ENCODE measurements around the gene CGREF1.
A peak's percentile ranks its signal among the peaks of the same experiment; 100 is the strongest.

CGREF1 gene

GRCh38 chr2:27069961-27070618 is 48.8 kb downstream of the CGREF1 start:
- no peak for DNase-seq (ENCODE audit: low read depth)
- peak overlapping the region; percentile 99 for H3K4me3 ChIP-seq (ENCODE audit: low read length)
- TF ChIP-seq, protein P1, sequence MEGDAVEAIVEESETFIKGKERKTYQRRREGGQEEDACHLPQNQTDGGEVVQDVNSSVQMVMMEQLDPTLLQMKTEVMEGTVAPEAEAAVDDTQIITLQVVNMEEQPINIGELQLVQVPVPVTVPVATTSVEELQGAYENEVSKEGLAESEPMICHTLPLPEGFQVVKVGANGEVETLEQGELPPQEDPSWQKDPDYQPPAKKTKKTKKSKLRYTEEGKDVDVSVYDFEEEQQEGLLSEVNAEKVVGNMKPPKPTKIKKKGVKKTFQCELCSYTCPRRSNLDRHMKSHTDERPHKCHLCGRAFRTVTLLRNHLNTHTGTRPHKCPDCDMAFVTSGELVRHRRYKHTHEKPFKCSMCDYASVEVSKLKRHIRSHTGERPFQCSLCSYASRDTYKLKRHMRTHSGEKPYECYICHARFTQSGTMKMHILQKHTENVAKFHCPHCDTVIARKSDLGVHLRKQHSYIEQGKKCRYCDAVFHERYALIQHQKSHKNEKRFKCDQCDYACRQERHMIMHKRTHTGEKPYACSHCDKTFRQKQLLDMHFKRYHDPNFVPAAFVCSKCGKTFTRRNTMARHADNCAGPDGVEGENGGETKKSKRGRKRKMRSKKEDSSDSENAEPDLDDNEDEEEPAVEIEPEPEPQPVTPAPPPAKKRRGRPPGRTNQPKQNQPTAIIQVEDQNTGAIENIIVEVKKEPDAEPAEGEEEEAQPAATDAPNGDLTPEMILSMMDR (conservative IDR thresholded peaks at IDR 0.05; ENCODE audit: low read length), result no peak

DNA sequence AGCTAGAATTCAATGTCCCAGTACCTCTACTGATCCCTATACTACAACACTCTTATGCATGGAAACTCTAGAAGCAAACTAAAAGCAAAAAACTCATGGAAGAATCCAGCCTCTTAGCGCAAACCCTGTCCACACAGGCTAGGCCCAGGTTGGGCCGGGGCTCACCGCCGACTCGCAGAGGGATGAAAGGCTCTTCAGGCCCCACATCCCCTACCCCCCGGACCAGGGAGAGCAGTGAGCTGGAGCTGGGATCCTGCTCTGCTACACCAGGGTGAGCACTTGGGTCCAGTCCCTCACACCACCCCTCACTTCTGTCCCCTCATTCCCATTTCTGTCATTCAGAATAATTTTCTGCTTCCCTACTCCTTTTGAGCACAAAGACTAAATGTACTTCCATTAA is 49.5 kb downstream of the CGREF1 start:
- H3K4me3 ChIP-seq (ENCODE audit: low read length), result peak overlapping the region; percentile 99

DNA sequence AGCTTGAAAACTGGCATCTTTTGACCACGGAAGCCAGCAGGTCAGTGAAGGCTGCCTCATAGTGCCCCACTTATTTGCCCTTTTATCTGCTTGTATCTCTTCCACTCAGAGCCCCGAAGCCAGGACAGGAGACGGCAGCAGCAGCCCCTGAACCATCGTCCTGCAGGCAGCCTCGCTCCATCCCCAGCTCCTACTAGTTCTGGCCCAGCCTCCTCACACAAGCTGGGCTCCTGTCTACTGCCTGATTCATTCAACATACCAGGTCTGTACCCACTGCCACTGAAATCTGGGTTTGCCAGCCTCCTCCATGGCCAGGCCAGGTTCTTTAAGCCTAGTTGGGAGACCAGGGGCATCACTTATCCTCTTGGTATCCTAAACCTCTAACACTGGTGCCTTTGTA is 51.5 kb downstream of the CGREF1 start:
- TF ChIP-seq, protein P1 (conservative IDR thresholded peaks at IDR 0.05; ENCODE audit: low read length), result no peak
- H3K4me3 ChIP-seq (ENCODE audit: low read length), result no peak overlapping the region
- no peak for DNase-seq (ENCODE audit: low read depth)

More for the DNA sequence above, 49.5 kb downstream of the CGREF1 start:
- TF ChIP-seq, protein P1 (conservative IDR thresholded peaks at IDR 0.05; ENCODE audit: low read length), result no peak
- no peak for DNase-seq (ENCODE audit: low read depth)

- DNase-seq (ENCODE audit: low read depth), result no peak
- TF ChIP-seq, protein P1 (conservative IDR thresholded peaks at IDR 0.05; ENCODE audit: low read length), result no peak
- H3K4me3 ChIP-seq (ENCODE audit: low read length), result no peak overlapping the region
These were observed 53.8 kb downstream of the CGREF1 start for GRCh38 chr2:27065128-27065527.

GRCh38 chr2:27060323-27060722 is 58.6 kb downstream of the CGREF1 start:
- DNase-seq (ENCODE audit: low read depth), result no peak
- H3K4me3 ChIP-seq (ENCODE audit: low read length), result no peak overlapping the region
- TF ChIP-seq, protein P1 (conservative IDR thresholded peaks at IDR 0.05; ENCODE audit: low read length), result no peak

- TF ChIP-seq, protein P1 (conservative IDR thresholded peaks at IDR 0.05; ENCODE audit: low read length), result no peak
- no peak overlapping the region for H3K4me3 ChIP-seq (ENCODE audit: low read length)
- DNase-seq (ENCODE audit: low read depth), result no peak
These were observed 59.6 kb downstream of the CGREF1 start for GRCh38 chr2:27059141-27059820.

DNA sequence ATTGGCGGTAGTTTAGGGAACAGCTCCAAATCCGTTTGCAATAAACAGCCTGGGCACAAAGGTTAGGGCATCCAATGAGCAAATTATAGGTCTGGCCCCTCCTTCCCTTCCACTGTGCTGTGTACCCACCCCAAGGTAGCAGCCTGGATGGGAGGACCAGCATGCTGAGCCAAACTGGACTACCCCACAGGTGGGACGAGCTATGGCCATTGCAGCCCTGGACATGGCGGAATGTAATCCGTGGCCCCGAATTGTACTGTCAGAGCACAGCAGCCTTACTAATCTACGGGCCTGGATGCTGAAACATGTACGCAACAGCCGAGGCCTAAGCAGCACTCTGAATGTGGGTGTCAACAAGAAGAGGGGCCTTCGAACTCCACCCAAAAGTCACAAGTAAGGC is 60.7 kb downstream of the CGREF1 start:
- no peak overlapping the region for H3K4me3 ChIP-seq (ENCODE audit: low read length)
- TF ChIP-seq, protein P1 (conservative IDR thresholded peaks at IDR 0.05; ENCODE audit: low read length), result no peak
- DNase-seq (ENCODE audit: low read depth), result no peak
